SK-N-SH treated with all-trans-retinoic acid at 6 μM for 48 hours (cell line): ENCODE data around the gene IFT122.

ENCODE experiments used
- OSR1 ChIP-seq: fragments of 250-450 bp; sonication (Bioruptor Pico); IDR thresholded peaks from 2 replicates; pipeline ENCODE4 v1.8.0; 2022; ENCODE audit warnings: moderate library complexity, mild to moderate bottlenecking, inconsistent platforms
- POU6F1 ChIP-seq: fragments of 250-450 bp; sonication (Bioruptor Pico); IDR thresholded peaks from 2 replicates; pipeline ENCODE4 v1.8.0; 2021; ENCODE audit warnings: low read depth, mild to moderate bottlenecking, moderate library complexity, borderline replicate concordance
- ZC3H10 ChIP-seq: fragments of 250-450 bp; sonication (Bioruptor Pico); IDR thresholded peaks from 2 replicates; pipeline ENCODE4 v1.5.1; 2021; ENCODE audit warnings: mild to moderate bottlenecking, moderate library complexity
- ZFP3 ChIP-seq: fragments of 250-450 bp; sonication (Bioruptor Pico); IDR thresholded peaks from 2 replicates; pipeline ENCODE4 v1.5.0; 2020; ENCODE audit warnings: mild to moderate bottlenecking, moderate library complexity
- ZFP30 ChIP-seq: fragments of 450-650 bp; formaldehyde crosslinking; IDR thresholded peaks from 2 replicates; pipeline ENCODE4 v1.5.0; 2022; ENCODE audit warnings: mild to moderate bottlenecking, moderate library complexity
- ZNF565 ChIP-seq: fragments of 450-650 bp; formaldehyde crosslinking; conservative IDR thresholded peaks from 2 replicates; pipeline ENCODE4 v1.5.0; 2020; ENCODE audit warnings: low read depth, mild to moderate bottlenecking, moderate library complexity

GRCh38 chr3:129540776-129541516 is 100.9 kb downstream of the IFT122 start:
- TF ChIP-seq ZNF565 (no peak), ZC3H10 (CRISPR knock-in tag) (no peak), POU6F1 (CRISPR knock-in tag) (no peak), ZFP30 (CRISPR knock-in tag) (no peak), OSR1 (CRISPR knock-in tag) (no peak), ZFP3 (CRISPR knock-in tag) (no peak)
